Frontal cortex (tissue), 4 donors: Measurements from ENCODE around the gene RAC2. TPM values are rescaled to one million over a fixed set of nuclear protein-coding genes. Genes with fewer than 3 reads are reported as not detected.

Experiments
- DNase-seq, 2 donors: peaks; one replicate each; pipeline ENCODE4 v3.0.0; 2012; ENCODE audit warnings: low spot score in 2 of 2
- FAIRE-seq: peaks from 2 replicates; lab custom pipeline; 2012; peaks lifted over from hg19 to GRCh38; lab: Jason Lieb, UNC
- total RNA-seq: library from RNA; depleted of rRNA; stranded (reverse); fragments of >200 nt; gene quantifications from one replicate; pipeline ENCODE4 v1.2.3, GENCODE V29; 2014
- donor health status: control.
- donor health status: control.
- donor health status: control.

RAC2 gene
- total RNA-seq: under 0.01 TPM

- FAIRE-seq: no peak
- no peak for DNase-seq
Measured at GRCh38 chr22:37244114-37244921, at the start of gene RAC2. Gene RAC2 (minus strand): TSS chr22:37244269. CDS start chr22:37244148, 121 bp downstream.

- DNase-seq (no peak), FAIRE-seq (no peak)
Measured at GRCh38 chr22:37293172-37293571, 49.1 kb upstream of the RAC2 start.

- DNase-seq (no peak), FAIRE-seq (no peak)
Measured at GRCh38 chr22:37292641-37293040, 48.6 kb upstream of the RAC2 start.

GRCh38 chr22:37291559-37292298 is 47.7 kb upstream of the RAC2 start:
- FAIRE-seq: no peak

GRCh38 chr22:37290737-37291136 is 46.7 kb upstream of the RAC2 start:
- no peak for FAIRE-seq
- DNase-seq: no peak

More at GRCh38 chr22:37291559-37292298, 47.7 kb upstream of the RAC2 start:
- no peak for DNase-seq

GRCh38 chr22:37289156-37289735 is 45.2 kb upstream of the RAC2 start:
- FAIRE-seq: no peak

GRCh38 chr22:37288521-37288920 is 44.5 kb upstream of the RAC2 start:
- DNase-seq (no peak), FAIRE-seq (no peak)

More at GRCh38 chr22:37289156-37289735, 45.2 kb upstream of the RAC2 start:
- no peak for DNase-seq

GRCh38 chr22:37287550-37287951 is 43.5 kb upstream of the RAC2 start:
- no peak for FAIRE-seq
- DNase-seq: no peak

GRCh38 chr22:37285937-37286336 is 41.9 kb upstream of the RAC2 start:
- DNase-seq (no peak), FAIRE-seq (no peak)

- DNase-seq (peak in 1 of 2 donors; percentile 71), FAIRE-seq (no peak)
Measured at GRCh38 chr22:37284805-37285355, 40.8 kb upstream of the RAC2 start.

- DNase-seq (no peak), FAIRE-seq (no peak)
Measured at GRCh38 chr22:37284126-37284804, 40.2 kb upstream of the RAC2 start.

- FAIRE-seq: no peak
- DNase-seq: no peak
Measured at GRCh38 chr22:37283393-37283937, 39.4 kb upstream of the RAC2 start.

GRCh38 chr22:37282385-37282677 is 38.3 kb upstream of the RAC2 start, which contains the start of gene CYTH4:
Gene CYTH4 (plus strand): TSS chr22:37282508. CDS start chr22:37282570, 62 bp downstream.
- DNase-seq (no peak), FAIRE-seq (no peak)

- FAIRE-seq: no peak
- no peak for DNase-seq
Measured at GRCh38 chr22:37281646-37282384, 37.7 kb upstream of the RAC2 start.

GRCh38 chr22:37281195-37281594 is 37.1 kb upstream of the RAC2 start:
- no peak for FAIRE-seq
- no peak for DNase-seq

- FAIRE-seq (no peak), DNase-seq (no peak)
Measured at GRCh38 chr22:37280718-37281117, 36.6 kb upstream of the RAC2 start.

- FAIRE-seq (no peak), DNase-seq (no peak)
Measured at GRCh38 chr22:37279331-37280181, 35.5 kb upstream of the RAC2 start.

GRCh38 chr22:37278261-37278660 is 34.2 kb upstream of the RAC2 start:
- FAIRE-seq (no peak), DNase-seq (no peak)
